Fibroblast of skin of right quadriceps (primary cell): ENCODE results near the gene ZBTB9.
"Not testable (repeated sequence)": the region's sequence is repeated elsewhere in the genome, so short reads cannot be mapped to it uniquely, and the experiment has no call there.

Experiments used
- DNase-seq: peaks from one replicate; pipeline ENCODE4 v3.0.0-alpha.2; 2013

The ZBTB9 gene

GRCh38 chr6:33469661-33470060 is 15.3 kb downstream of the ZBTB9 start:
- DNase-seq = no peak

- no peak for DNase-seq
These were observed 23.5 kb downstream of the ZBTB9 start for GRCh38 chr6:33477864-33478263.

GRCh38 chr6:33481192-33481591 is 26.8 kb downstream of the ZBTB9 start:
- DNase-seq = no peak

GRCh38 chr6:33482620-33483019 is 28.2 kb downstream of the ZBTB9 start:
- DNase-seq = not testable (repeated sequence)

- DNase-seq = no peak
These were observed 29.3 kb downstream of the ZBTB9 start for GRCh38 chr6:33483678-33484077.

GRCh38 chr6:33484673-33485262 is 30.4 kb downstream of the ZBTB9 start:
- not testable (repeated sequence) for DNase-seq

GRCh38 chr6:33485680-33486079 is 31.3 kb downstream of the ZBTB9 start:
- not testable (repeated sequence) for DNase-seq

- DNase-seq = no peak
These were observed 34.0 kb downstream of the ZBTB9 start for GRCh38 chr6:33488339-33488738.

GRCh38 chr6:33490198-33490597 is 35.8 kb downstream of the ZBTB9 start:
- DNase-seq = no peak

- DNase-seq = no peak
These were observed 36.2 kb downstream of the ZBTB9 start for GRCh38 chr6:33490621-33491020.

- no peak for DNase-seq
These were observed 37.7 kb downstream of the ZBTB9 start for GRCh38 chr6:33492093-33492492.

- DNase-seq = no peak
These were observed 42.8 kb downstream of the ZBTB9 start for GRCh38 chr6:33497157-33497556.

- no peak for DNase-seq
These were observed 48.1 kb downstream of the ZBTB9 start for GRCh38 chr6:33502486-33502885.

- DNase-seq = no peak
These were observed 50.1 kb downstream of the ZBTB9 start for GRCh38 chr6:33504486-33504885.

GRCh38 chr6:33505548-33506370 is 51.4 kb downstream of the ZBTB9 start:
- DNase-seq = no peak
